Amygdala (tissue), 56 donors: ENCODE data around the gene CFAP61.
A peak's percentile ranks its signal among the peaks of the same experiment; 100 is the strongest.
"Not testable (repeated sequence)": the region's sequence is repeated elsewhere in the genome, so short reads cannot be mapped to it uniquely, and the experiment has no call there.

Experiments
- DNase-seq, 56 donors: peaks; one replicate each; lab custom pipeline; 2025; lab: John Stamatoyannopoulos, UW

The CFAP61 gene

GRCh38 chr20:20227013-20227571, 174.8 kb downstream of the CFAP61 start:
- DNase-seq = no peak

DNA sequence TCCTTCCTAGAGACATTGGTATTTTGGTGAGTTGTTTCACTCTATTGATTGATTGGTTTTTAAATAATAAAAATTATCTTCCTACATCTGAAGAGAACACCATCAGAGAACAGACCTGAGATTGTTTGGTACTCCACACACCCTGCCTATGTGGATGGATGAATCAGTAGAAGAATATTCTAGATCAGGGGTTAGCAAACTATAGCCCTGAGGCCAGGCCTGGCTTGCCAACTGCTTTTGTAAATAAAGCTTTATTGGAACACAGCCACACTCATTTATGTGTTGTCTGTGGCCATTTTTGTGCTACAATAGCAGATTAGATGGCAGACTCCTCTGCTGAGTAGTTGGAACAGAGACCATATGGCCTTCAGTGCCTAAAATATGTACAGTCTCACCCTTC, 176.0 kb downstream of the CFAP61 start:
- no peak for DNase-seq

- no peak for DNase-seq
Measured at GRCh38 chr20:20229595-20229994, 177.3 kb downstream of the CFAP61 start.

DNA sequence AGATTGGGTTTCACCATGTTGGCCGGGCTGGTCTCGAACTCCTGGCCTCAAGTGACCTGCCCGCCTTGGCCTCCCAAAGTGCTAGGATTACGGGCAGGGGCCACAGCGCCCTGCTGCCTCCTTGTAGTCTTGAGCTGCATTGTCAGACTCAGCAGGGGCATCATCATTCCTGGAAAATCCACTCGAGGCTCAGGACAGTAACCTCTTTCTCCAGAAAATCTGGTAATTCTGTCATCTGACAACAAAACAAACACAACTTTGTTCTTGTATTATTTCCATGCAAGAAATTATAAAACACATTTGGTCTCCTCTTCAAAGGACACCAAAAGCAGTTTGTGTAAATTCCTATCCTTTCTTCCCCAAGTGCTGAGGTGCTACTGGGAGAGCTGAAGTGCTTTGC, 178.4 kb downstream of the CFAP61 start:
- no peak for DNase-seq

GRCh38 chr20:20231528-20232298, 179.4 kb downstream of the CFAP61 start:
- no peak for DNase-seq

GRCh38 chr20:20233041-20233514, 180.7 kb downstream of the CFAP61 start:
- DNase-seq = no peak

- no peak for DNase-seq
Measured at GRCh38 chr20:20235681-20236080, 183.3 kb downstream of the CFAP61 start.

DNA sequence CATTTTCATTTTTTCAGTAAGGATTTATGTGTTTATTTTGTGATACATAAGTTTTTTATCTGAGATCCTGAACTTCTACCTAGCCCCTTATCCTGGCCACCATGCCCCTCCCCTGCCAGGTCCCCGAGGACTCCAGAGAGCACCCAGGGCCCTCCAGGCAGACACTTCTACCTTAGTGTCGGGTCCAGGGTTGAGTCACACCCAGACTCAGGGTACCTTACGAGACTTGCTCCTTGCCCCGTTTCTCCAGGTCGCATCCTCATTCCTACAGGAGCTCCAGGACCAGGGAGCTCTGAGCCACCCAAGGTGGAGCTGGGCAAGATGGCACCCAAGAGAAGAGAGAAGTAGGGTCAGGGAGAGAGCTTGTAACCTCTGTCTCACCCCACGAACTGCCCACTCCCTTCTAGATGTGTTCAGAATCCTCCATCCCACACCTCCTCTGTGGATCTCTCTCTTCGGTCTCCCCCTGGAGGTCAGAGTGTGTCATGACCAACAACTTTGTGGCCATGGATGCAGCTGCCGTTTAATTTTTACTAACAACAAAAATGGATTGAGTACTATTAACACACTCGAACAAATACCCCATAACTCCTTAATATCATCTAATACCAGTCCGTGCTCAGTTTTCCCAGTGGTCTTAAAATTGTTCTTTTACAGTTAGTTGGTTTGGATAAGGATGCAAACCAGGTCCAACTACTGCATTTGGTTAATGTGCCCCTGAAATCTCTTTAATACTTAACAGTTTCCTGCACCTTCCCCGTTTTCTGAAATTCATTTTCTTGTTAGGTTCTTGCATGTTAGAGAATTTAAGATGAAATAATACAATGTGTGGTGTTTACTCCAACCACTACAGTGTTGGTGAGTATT, 185.0 kb downstream of the CFAP61 start:
- DNase-seq = peak in 12 of 56 donors; percentile 3 to 36 (median 18)

DNA sequence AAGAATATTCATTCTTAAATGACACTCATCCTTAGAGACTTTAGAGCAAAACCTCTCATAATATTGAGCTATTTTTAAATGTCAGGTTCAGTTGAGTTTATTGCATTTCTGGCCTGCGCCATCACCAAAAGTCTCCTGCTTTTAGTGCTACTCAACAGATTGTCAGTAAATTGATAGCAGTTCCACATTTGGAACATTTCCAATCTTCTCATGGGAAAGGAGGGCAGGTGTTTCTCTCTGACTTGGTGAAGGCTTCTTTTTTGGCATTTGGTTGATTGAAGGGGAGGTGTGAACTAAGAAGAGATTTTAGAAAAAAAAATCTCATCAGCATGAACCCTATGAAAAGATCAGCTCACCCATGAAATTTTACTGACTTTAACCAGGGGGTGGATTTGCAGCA, 189.6 kb downstream of the CFAP61 start:
- DNase-seq = no peak

DNA sequence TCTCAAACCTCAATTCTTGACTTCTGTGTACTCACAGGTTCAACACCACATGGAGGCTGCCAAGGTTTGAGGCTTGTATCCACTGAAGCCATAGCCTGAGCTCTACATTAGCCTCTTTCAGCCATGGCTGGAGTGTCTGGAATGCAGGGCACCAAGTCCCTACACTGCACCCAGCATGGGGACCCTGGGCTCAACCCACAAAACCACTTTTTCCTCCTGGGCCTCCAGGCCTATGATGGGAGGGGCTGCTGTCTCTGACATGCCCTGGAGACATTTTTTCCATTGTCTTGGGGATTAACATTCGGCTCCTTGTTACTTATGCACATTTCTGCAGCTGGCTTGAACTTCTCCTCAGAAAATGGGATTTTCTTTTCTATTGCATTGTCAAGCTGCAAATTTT, 192.1 kb downstream of the CFAP61 start:
- not testable (repeated sequence) for DNase-seq

DNA sequence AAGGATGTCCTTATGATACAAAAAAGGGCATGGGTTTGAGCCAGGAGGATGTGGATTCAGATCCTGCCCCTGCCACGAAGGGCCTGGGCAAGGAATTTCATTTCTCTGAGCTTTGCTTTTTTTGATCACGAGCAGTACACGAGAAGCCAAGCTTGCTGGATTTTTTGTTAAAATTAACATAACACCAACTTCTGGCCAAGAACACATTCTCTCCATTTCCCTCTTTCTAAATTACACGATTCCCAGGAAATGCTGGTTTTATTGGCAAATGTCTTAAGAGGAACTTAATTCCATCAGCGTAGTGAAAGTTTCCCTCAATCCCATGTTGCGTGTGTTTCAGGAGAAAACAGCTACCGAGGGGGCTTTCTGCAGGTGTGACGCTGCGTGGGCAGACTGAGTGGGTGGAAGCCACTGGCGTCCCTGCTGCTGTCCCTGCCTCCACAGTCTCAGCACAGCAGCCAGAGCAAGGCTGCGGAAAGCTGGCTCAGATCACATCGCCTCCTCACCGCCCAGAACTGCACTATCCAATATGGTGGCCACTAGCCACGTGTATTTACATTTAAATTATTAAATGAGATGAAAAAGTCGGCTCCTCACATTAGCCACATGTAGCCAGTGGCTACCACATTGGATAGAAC, 194.8 kb downstream of the CFAP61 start:
- no peak for DNase-seq

DNA sequence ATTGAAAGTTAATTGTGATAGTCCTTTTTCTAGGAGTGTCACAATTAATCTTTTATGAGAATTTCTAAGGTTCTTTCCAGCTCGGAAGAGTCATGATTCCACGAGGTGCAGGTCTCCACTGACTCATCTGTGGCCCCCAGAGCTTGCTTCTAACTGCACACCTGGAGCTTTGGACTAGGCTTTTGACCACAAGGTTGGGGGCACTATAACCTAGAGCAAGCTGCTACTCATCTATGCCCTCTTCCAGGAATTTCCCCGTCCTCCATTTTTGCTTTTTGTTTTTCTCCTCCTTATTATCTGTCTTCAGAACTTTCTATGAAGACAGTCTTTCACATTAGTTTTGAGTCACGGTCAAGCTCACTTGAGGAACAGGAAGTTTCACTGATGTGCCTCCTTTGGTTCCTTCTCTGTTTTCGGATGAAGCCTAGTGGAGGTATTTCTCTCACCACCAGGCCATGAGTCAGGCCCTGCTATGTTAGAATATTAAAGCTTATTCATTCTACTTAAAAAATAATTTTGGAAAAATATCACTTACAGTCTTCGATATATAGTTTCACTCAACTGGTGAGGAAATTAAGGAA, 196.4 kb downstream of the CFAP61 start:
- DNase-seq = no peak

- no peak for DNase-seq
Measured at GRCh38 chr20:20251317-20251716, 199.0 kb downstream of the CFAP61 start.

GRCh38 chr20:20251836-20252235, 199.5 kb downstream of the CFAP61 start:
- DNase-seq = no peak

- no peak for DNase-seq
Measured at GRCh38 chr20:20253039-20253743, 200.9 kb downstream of the CFAP61 start.

DNA sequence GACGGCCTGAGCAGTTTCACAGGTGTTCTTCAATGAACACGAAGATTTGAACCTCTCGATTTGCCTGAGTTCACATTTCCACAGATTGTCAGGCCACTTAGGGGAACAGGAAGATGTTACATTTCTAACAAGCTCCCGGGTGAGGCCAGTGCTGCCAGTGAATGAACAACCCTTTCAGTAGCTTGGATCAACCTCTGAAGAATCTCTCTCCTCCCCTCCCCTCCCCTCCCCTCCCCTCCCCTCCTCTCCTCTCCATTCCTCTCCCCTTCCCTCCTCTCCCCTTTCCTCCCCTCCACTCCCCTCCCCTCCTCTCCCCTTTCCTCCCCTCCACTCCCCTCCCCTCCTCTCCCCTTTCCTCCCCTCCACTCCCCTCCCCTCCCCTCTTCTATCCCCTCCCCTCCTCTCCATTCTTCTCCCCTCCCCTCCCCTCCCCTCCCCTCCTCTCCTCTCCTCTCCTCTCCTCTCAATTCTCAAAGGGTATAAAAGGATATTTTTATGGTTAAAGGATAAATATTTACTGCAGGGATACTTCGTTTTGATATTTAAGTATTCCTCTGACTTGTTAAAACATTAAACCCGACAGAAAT, 201.5 kb downstream of the CFAP61 start:
- no peak for DNase-seq

DNA sequence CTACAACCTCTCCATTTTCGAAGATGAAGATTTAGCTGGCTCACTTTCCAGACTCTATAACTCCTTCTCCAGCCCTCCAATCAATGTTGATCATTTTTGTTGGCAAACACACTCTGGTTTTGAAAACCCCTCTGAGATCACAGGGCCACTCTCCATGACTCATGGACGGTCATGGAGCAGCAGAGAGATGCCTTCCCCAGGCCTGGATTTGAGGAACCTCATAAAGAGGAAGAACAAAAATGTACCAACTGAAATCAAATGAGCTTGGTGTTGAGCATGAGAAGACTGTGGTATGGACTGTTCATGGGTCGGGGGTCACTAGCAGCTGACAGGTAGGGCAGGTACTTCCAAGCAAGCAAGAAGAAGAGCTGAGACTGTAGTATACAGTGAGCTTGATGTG, 202.8 kb downstream of the CFAP61 start:
- DNase-seq = no peak

DNA sequence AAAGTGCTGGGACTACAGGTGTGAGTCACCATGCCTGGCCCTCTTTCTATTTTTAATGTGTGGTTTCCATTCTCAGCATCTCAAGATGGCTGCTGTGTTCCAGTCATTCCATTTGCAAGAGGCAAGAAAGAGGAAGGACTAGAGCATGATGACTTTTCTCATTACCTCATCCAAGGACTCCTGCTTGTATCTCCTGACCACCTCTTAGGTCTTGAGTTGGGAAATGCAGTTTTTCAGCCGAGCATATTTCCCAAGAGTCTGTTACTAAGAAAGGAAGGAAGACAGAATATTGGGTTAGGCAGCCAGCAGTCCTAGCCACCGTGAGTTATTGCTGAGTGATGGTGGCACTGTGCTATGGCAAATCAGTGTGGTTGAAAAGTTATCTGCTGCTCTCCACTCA, 207.2 kb downstream of the CFAP61 start:
- DNase-seq = no peak

GRCh38 chr20:20261159-20261558, 208.8 kb downstream of the CFAP61 start:
- DNase-seq = no peak
